Stimulated activated CD4-positive, alpha-beta T cell treated with anti-CD3 and anti-CD28 coated beads, Interleukin-4, amount 100 ng/mL, for 1 hour (primary cell): ENCODE measurements around the gene DNAH11.

Experiments
- DNase-seq: peaks from one replicate; pipeline ENCODE4 v3.0.0-alpha.2; 2020

Gene DNAH11

DNA sequence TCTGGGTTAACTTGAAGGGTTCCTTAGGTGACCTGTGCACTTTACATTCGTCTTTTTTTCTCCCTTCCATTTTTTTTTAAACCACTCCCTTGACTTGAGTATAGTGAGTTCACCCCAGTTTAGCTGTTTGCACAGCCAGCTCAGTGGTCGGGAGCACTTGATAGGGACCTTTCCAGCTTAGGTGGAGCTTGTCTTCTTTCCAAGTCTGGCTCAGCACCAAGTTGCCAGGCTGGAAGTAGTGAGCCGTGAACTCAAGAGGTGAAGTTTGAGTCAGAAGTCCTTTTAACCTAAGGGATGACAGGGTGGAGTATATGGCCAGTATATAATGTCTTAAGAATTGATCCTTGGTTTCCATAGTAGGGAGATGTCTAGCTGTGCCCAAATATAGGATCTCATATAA is 7.2 kb downstream of the DNAH11 start:
- no peak for DNase-seq

DNA sequence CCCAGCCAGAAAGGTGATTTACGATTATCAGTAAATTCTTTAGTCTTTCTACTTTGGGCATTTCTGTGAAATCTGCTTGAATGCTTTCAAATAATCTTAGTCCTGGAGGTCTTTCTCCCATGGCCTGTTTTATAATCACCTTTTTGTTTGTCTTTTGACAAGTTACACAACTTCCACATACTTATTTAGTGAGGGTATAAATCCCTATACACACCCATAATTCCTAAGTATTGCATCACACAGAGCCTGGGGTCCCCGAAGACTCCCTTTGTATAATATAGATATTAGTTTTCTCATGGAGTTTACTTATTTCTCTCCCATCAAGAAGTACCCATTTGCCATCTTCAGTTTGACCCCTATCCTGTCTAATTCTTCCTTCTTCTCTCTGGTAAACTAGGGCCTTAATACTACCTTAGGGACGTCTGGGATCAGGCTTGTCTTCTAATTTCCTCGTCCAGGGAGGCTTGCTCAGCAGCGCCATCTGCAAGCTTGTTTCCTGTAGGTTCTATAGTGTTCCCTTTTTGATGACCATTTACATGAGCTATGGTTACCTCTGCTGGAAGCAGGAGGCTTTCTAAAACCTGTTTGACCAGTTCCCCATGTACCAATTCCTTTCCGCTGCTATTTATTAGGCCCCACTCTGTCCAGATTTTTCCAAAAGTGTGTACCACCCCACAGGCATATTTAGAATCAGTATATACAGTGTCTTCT is 8.1 kb downstream of the DNAH11 start:
- DNase-seq, result no peak

DNA sequence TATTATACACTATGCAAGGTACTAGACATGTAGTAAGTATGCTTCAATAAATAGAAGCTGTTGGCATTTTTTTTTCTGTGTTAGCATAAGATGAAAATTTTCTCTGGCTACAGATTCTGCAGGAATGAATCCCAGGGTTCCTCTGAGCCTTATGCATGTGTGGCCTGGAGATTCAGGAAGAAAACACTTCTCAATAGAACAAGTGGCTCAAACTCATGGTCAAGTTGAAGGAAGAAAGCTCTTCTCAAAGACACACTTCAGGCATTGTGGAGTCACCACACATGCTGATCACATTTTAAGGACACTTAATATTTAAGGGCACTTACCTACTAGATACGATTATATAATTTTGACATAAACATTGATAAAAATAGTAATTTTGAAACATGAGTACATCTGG is 19.5 kb downstream of the DNAH11 start:
- no peak for DNase-seq

GRCh38 chr7:21565614-21566013 is 22.8 kb downstream of the DNAH11 start:
- no peak for DNase-seq

GRCh38 chr7:21566094-21566493 is 23.3 kb downstream of the DNAH11 start:
- DNase-seq, result no peak

DNA sequence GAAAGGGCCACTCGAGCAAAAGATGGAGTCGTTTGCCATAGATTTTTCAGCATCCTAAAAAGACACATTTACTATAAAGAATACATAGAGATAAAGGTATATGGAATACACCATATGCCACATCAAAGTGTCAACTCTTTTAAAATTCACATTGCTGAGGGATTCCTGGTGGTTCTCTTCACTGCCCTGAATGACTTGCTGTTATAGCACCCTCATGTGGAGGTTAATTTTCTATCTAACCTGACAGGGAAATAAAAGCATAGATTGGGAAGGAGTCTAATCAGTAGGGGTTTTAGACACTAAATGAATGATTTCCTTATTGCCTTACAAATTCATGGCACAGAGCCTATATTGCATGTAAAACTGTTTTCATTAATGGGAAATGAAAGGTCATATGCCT is 25.9 kb downstream of the DNAH11 start:
- no peak for DNase-seq

GRCh38 chr7:21572331-21573313 is 29.8 kb downstream of the DNAH11 start:
- DNase-seq, result no peak

DNA sequence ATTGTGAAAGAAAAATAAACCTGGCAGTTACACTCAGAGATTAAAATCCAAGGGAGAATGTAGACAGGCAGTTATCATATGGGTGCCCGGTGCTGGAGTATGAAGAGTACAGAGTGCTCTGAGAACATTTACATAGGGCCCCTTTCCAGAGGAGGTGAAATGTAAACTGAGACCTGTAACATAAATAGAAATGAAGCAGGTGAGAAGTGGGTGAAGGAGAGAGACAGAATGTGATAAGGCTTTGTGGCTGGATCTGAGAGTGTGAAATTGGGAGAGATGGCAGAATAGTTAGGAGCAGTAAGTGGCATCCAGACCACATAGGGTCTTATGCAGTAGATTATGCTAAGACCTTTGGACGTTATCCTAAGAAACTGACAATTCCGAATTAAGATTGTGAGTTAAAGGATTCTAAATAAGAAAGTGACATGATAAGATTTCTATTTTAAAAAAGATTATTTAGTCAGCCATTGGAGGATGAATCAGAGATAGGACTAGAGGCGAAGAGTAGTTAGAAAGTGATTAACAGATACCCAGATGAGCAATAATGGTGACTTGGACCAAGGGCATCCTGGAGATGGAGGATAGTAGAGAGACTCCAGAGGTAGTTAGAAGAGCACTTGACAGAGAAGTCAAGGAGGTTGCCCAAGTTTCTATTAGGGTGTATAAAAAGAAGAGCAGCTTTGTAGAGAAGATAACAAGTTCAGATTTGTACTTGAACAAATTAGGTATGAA is 36.7 kb downstream of the DNAH11 start:
- DNase-seq, result no peak

- DNase-seq, result no peak
Measured at GRCh38 chr7:21580073-21580521, 37.3 kb downstream of the DNAH11 start.

DNA sequence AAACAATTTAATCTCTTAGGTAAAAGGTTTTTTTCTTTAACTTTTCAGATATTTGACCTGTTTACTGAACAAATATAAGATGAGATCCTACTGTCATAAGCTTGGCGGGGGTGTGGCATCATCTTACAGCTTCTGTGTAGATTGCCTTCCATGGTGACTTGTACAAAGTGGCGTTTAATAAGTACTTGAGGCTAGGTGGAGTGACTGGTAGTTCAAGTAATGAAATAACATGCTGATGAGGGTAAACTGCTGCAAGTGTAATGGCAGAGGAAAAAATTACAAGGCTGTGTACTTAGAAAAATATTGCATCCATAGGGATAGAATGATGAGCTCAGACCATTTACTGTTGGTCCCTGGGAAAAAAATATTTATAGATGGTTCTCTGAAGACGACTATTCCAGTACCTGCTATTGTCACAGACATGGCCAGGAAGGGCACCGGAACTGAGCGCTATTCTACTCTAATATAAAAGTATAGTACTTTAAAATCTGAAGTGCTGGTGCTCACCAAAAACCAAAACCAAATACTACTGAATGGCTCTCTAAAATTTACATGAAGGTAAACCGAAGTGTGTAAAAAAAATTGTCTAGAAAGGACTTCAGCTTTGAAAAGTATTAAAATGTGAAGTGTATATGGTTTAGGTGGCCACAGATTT is 42.4 kb downstream of the DNAH11 start:
- no peak for DNase-seq

- no peak for DNase-seq
Measured at GRCh38 chr7:21587139-21587784, 44.4 kb downstream of the DNAH11 start.

- DNase-seq, result no peak
Measured at GRCh38 chr7:21596801-21597200, 54.0 kb downstream of the DNAH11 start.

- DNase-seq, result no peak
Measured at GRCh38 chr7:21603462-21603861, 60.6 kb downstream of the DNAH11 start.

DNA sequence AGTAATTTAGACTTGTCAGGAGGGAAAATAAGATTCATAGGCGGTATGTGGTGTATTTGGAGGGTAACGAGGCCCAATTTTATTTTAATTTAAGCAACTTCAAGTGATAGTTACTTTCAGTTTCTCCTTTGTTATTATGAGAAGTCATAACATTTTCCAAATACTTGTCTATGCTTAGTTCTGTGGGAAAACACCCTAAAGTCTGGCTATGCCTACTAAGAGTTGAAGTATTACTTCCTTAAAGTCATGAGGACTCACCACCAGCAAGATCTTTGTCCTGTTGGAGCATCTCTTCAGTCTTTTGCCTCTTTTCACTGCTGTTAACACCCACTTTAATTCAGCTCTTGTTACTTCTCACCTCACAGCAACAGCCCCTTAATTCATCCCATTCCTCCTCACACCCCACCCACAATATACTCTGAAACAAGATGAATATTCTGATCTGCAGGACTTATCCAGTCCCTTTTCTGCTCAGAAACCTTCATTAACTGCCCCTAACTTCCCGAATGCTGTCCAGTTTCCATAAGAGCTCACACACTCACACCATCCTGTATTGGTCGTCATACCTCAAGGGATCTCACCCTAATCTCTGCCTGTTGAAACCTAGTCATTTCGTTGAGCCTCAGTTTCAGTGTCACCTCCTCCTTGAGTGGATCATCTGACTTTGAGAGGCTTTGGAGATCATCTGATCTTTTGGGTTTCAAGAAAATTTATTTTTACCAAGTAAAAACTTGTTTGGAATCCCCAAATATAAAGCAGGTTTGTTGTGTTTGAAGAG is 61.3 kb downstream of the DNAH11 start:
- no peak for DNase-seq

DNA sequence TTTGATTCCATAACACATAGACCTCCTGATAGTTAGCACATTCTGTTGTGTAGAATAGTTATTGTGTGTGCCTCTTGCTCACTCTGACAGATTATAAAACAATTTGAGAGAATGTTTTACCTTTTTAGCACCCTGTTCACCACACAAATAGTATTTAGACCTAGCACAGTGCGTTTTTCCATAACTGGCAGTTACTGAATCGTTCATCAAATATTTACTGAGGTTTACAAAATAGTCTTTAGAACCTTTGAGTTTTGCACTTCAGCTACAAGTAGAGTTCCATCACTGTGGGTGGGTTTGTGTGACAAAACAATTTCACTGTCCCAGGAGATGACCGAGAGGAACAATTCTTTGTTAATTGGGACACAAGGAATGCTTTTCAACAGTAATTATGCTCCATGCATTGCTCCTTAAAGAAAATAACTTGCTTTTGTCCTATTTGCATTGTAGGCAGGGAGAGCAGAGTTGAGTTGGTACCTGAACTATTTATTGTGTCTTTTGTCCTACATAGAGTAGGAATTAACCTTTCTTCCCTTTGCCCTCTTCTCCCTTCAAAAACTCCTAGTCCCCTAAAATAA is 62.3 kb downstream of the DNAH11 start:
- no peak for DNase-seq

DNA sequence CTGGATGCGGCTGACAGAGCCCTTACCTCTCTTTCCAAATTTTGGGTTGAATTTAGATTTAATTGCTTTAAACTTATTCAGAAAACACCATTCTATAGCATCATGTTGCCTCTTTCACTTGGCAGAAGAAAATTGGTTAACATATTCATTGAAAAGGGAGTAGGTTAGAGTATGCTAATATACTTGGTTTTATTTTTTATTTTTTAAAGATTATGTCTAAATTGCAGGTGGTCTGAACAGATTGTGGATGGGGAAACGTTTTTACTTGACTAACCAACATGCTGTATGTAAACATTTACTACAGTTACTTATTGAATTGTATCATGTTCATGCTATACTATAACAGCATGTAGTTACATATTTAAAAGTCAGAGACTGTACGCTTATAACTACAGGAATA is 65.6 kb downstream of the DNAH11 start:
- no peak for DNase-seq

DNA sequence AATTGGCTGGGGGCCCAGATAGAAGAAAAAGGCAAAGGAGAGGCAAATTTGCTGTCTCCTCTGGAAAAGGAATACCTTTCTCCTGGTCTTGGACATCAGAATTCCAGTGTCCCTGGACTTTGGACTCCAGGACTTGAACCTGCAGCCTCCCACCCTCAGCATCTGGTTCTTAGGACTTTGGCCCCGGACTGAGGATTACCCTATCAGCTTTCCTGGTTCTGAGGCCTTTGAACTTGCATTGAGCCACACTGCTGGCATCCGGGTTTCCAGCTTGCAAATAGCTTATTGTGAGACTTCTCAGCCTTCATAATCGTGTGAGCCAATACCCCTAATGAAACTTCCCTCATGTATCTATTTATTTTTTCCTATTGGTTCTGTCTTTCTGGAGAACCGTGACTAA is 68.3 kb downstream of the DNAH11 start:
- no peak for DNase-seq

DNA sequence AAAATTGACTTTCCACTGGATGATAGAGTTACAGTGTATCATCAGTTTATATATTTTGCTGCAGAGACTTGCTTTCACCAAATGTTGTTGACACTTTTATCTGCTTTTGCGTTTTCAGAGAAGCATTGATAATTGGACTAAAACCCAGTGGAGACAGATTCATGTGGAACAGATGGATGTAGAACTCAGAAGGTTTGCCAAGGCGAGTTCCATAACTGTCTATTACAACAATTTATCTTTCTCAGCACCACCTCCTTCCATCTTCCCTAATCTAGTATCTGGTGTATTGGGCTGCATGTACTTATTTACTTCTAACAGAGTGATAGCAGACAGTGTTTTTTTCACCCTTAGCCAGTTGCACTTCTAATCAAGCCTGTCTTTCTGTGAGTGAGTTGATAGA is 73.3 kb downstream of the DNAH11 start:
- DNase-seq, result no peak

GRCh38 chr7:21616796-21617436 is 74.1 kb downstream of the DNAH11 start:
- no peak for DNase-seq

GRCh38 chr7:21617513-21617912 is 74.7 kb downstream of the DNAH11 start:
- DNase-seq, result no peak
